Activated naive CD8-positive, alpha-beta T cell treated with anti-CD3 and anti-CD28 coated beads, Interleukin-2, amount 50 U/mL, for 24 hours (primary cell): ENCODE results near the gene GPR176.

ENCODE experiments used
- ATAC-seq: fragments of 150-1000 bp; cut with Tn5 transposase; one replicate; pipeline ENCODE4 v1.10.0; 2021
- DNase-seq: peaks from one replicate; pipeline ENCODE4 v3.0.0; 2021
- H3K27ac Mint-ChIP-seq: one replicate; pipeline ENCODE4 v1.8.0; 2021; ENCODE audit warnings: mild to moderate bottlenecking, mixed read lengths
- H3K27me3 Mint-ChIP-seq: one replicate; pipeline ENCODE4 v1.8.0; 2021; ENCODE audit warnings: mixed read lengths
- H3K36me3 Mint-ChIP-seq: one replicate; pipeline ENCODE4 v1.8.0; 2021; ENCODE audit warnings: low read depth, mixed read lengths
- H3K4me1 Mint-ChIP-seq: one replicate; pipeline ENCODE4 v1.8.0; 2021; ENCODE audit warnings: mixed read lengths
- H3K4me3 Mint-ChIP-seq: one replicate; pipeline ENCODE4 v1.8.0; 2021; ENCODE audit warnings: mild to moderate bottlenecking, moderate library complexity, mixed read lengths
- H3K9me3 Mint-ChIP-seq: one replicate; pipeline ENCODE4 v1.8.0; 2021; ENCODE audit warnings: mixed read lengths

Gene GPR176

DNA sequence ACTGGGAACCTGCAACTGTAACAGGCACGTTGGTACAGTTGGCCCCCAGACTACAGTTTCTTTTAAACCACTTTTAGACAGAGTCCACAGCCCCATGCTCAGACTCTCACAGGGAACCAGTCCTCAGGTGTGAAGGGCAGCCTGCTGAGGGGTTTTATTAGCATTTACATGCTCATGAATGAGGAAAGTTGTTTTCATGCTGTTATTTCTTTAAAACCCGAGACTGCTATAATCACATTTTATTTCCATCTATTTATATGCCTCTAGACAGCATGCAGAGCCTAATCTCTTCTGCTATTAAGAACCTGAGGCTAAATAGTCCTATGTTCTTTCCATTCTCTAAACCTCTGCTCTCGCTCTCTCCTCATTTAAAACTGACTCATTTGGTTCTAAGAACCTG is 111.2 kb downstream of the GPR176 start:
- Mint-ChIP-seq H3K4me3 (no peak overlapping the region), H3K27ac (no peak overlapping the region), H3K27me3 (peaks cover 9% of the 10 kb centered on the region), H3K9me3 (no peaks in the 10 kb centered on the region), H3K36me3 (no peaks in the 10 kb centered on the region), H3K4me1 (no peaks in the 10 kb centered on the region)
- ATAC-seq (no peak), DNase-seq (no peak)

DNA sequence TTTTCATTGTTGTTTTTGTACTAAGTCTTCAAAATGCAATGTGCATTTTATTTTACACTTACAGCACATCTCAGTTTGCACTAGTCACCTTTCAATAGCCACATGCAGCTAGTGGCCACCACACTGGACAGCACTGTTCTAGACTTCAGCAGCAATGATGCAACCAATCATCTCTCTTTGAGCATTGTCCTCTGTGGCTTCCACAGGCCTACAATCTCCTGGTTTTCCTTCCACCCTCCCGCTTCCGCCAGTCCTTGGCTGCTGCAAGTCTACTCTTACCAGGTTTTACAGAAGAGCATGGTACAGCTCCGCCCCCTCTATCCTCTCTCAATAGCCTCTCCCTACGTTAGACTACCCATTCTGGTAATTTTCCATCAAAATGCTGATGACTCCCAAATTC is 112.3 kb downstream of the GPR176 start:
- no peaks in the 10 kb centered on the region for H3K9me3 Mint-ChIP-seq
- H3K36me3 Mint-ChIP-seq, result no peaks in the 10 kb centered on the region
- peaks cover 9% of the 10 kb centered on the region for H3K27me3 Mint-ChIP-seq
- H3K4me1 Mint-ChIP-seq, result no peaks in the 10 kb centered on the region
- ATAC-seq (no peak), DNase-seq (no peak)
- H3K27ac Mint-ChIP-seq, result no peak overlapping the region
- H3K4me3 Mint-ChIP-seq, result no peak overlapping the region

DNA sequence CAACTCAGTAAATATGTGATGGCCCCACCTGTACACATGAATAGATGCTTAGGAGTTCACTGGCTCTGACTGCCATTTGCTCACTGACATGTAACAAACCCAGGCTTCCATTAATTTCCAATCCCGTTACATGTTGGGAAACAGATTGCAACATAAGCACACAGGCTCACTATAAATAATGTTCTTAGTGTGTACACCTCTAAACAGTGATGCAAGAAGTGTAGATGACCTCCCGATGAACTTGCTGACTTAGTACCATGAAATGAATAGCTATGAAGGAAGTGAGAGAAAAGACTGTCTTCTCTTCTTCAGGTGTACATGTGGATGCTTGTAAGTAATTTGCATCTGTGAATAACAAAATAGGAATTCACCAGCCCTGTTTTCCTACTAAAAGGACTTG is 116.0 kb downstream of the GPR176 start:
- H3K36me3 Mint-ChIP-seq, result no peaks in the 10 kb centered on the region
- no peaks in the 10 kb centered on the region for H3K4me1 Mint-ChIP-seq
- H3K27me3 Mint-ChIP-seq, result peaks cover 11% of the 10 kb centered on the region
- ATAC-seq, result no peak
- DNase-seq, result no peak
- H3K9me3 Mint-ChIP-seq, result no peaks in the 10 kb centered on the region
- no peak overlapping the region for H3K27ac Mint-ChIP-seq
- H3K4me3 Mint-ChIP-seq, result no peak overlapping the region

DNA sequence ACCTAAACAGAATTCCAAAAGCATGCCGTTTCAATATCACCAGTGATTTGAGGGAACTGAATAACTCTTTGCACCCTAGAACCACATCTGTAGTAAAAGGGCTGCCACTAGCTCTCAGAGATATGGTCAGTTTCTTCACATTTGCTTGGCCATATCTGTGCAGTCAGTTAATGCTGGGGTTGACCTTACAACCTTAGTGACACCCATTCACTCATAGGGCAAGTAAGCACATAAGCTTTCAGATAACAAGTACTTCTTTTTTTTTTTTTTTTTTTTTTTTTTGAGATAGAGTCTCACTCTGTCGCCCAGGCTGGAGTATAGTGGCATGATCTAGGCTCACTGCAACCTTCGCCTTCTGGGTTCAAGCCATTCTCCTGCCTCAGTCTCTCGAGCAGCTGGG is 117.0 kb downstream of the GPR176 start:
- no peaks in the 10 kb centered on the region for H3K36me3 Mint-ChIP-seq
- no peak for ATAC-seq
- H3K27me3 Mint-ChIP-seq, result peaks cover 8% of the 10 kb centered on the region
- H3K27ac Mint-ChIP-seq, result no peak overlapping the region
- no peak for DNase-seq
- no peaks in the 10 kb centered on the region for H3K4me1 Mint-ChIP-seq
- no peak overlapping the region for H3K4me3 Mint-ChIP-seq
- no peaks in the 10 kb centered on the region for H3K9me3 Mint-ChIP-seq

DNA sequence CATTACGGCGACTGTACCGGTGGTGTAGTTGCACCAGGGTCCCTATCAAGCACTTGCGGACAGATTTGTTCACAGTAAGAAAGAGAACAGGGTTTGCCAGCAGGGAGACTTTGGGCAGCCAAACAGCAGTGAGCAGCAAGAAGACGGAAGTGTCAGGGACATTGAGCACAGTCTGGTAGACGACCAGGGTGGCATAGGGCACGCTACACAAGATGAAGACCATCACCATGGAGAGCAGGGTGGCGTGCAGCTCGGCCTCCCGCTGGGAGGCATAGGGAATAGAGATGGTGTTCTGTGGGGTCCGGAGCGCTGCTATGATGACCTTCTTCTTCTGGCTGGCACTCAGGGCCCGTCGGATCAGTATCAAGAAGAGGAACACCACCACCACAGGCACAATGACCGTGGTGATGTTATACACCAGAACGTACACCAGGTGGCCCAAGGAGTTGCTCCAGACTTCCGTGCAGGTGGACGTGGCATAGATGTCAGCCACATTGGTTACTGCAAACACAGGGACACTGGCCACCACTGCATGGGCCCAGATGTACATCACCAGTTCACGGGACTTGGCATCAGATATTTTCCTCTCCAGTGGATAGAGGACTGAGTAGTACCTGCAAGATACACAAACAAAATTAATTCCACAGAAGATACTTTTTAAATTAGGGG is 118.3 kb downstream of the GPR176 start:
- H3K27me3 Mint-ChIP-seq, result peaks cover 5% of the 10 kb centered on the region
- H3K9me3 Mint-ChIP-seq, result no peaks in the 10 kb centered on the region
- ATAC-seq (no peak), DNase-seq (no peak)
- no peaks in the 10 kb centered on the region for H3K36me3 Mint-ChIP-seq
- H3K27ac Mint-ChIP-seq, result no peak overlapping the region
- H3K4me1 Mint-ChIP-seq, result no peaks in the 10 kb centered on the region
- H3K4me3 Mint-ChIP-seq, result no peak overlapping the region

DNA sequence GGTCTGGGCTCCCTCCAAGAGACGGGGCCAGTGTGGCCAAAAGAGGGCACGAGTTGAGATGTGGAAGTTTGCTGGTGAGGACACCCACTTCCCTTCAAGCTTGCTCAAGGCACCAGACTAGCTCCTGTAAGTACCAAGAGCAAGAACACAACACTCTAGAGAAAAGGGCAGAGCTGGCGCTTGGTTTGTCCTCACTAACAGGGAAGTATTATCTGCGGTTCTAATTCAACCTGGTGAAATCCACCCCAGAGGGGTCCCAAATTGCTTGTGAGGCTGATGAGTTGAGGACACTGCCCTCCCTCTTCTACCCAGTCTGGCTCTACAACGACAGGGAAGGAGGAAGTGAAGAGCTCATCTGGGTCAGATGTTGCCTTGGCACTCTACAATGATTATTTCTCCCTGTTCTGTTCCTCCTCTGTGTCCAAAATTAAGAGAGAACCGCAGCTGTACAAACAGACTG is 120.5 kb downstream of the GPR176 start:
- Mint-ChIP-seq H3K36me3 (no peaks in the 10 kb centered on the region), H3K4me3 (no peak overlapping the region), H3K27me3 (peaks cover 14% of the 10 kb centered on the region), H3K9me3 (no peaks in the 10 kb centered on the region), H3K4me1 (no peaks in the 10 kb centered on the region), H3K27ac (no peak overlapping the region)
- DNase-seq (no peak), ATAC-seq (no peak)

DNA sequence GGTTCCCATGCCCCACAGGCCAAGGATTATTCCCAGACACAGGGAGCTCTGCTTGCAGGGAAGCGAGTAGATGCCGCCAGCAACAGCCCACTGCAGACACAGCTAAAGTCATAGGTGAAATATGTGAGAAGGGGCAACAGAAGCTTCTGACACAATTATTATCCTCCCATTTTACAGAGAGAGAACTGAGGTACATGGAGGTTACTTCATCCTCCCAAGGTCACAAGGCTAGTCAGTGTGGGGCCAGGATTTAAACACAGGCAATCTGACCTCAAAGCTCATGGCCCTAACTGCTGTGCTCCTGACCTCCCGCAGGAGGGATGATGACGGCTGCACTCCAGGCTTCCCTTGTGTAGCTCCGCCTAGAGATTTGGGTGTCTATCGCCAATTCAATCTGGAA is 121.7 kb downstream of the GPR176 start:
- H3K9me3 Mint-ChIP-seq, result no peaks in the 10 kb centered on the region
- H3K36me3 Mint-ChIP-seq, result no peaks in the 10 kb centered on the region
- no peaks in the 10 kb centered on the region for H3K4me1 Mint-ChIP-seq
- H3K27me3 Mint-ChIP-seq, result peaks cover 18% of the 10 kb centered on the region
- no peak overlapping the region for H3K27ac Mint-ChIP-seq
- ATAC-seq, result no peak
- no peak overlapping the region for H3K4me3 Mint-ChIP-seq
- DNase-seq, result no peak

DNA sequence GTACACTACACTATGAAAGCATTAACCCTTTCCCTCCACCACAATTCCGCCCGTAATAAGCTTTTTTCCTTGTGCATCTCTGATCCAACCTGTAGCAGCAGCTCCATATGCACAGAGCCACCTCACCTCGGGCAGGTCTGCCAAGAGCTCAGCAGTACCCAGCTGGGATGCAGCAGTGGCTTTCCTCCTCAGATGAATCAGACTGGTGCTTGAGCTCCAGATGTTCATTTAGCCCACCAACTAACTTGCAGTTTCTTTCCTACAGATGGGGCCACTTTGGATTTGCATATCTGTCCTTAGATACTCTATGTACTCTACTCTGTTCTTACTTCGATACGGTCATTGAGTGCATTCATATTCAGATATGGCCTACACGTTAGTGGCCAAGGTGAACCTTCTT is 122.7 kb downstream of the GPR176 start:
- ATAC-seq, result no peak
- Mint-ChIP-seq H3K27ac (no peak overlapping the region), H3K27me3 (peaks cover 18% of the 10 kb centered on the region), H3K9me3 (no peaks in the 10 kb centered on the region), H3K4me3 (no peak overlapping the region), H3K4me1 (no peaks in the 10 kb centered on the region), H3K36me3 (no peaks in the 10 kb centered on the region)
- no peak for DNase-seq

DNA sequence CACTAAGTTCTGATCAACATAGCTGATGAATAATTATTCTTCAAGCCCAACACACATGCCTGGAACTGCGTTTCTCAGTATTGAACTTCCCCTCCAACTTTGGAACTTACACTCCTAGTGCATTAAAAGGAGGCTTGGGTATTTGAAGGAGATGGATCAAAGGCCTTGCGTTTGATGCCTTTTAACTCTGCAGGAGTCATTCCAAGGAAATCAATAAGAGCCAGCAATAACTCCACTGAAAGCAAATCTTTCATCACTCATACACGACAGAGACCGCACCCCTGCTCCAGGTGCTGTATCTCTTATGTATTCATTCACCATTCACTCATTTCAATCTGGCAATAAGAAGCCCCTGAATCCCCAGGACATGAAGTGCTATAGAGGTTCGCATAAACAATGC is 123.5 kb downstream of the GPR176 start:
- peaks cover 17% of the 10 kb centered on the region for H3K27me3 Mint-ChIP-seq
- ATAC-seq (no peak), DNase-seq (no peak)
- no peak overlapping the region for H3K4me3 Mint-ChIP-seq
- no peak overlapping the region for H3K27ac Mint-ChIP-seq
- H3K36me3 Mint-ChIP-seq, result no peaks in the 10 kb centered on the region
- no peaks in the 10 kb centered on the region for H3K4me1 Mint-ChIP-seq
- H3K9me3 Mint-ChIP-seq, result no peaks in the 10 kb centered on the region

DNA sequence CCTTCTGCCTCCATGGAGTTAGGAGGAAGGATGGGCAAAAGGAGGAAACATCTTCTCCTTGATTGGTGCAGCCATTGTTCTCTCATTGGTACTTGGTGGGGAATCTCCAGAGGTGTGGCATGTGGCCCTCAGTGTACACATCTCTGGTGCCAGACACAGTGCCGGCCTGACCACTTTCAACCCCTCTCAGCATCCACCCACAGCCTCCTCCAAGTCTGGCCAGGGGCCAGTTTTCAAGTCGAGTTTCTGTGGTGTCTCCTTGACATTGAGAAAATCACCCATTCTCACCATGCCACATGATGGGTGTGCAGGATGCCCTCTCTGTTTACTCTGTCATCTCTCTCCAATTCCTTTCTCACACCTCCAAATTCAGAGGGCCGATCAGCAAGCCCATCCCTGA is 124.6 kb downstream of the GPR176 start:
- Mint-ChIP-seq H3K36me3 (no peaks in the 10 kb centered on the region), H3K27ac (no peak overlapping the region), H3K4me3 (no peak overlapping the region), H3K27me3 (peaks cover 15% of the 10 kb centered on the region), H3K4me1 (no peaks in the 10 kb centered on the region), H3K9me3 (no peaks in the 10 kb centered on the region)
- ATAC-seq (no peak), DNase-seq (no peak)

DNA sequence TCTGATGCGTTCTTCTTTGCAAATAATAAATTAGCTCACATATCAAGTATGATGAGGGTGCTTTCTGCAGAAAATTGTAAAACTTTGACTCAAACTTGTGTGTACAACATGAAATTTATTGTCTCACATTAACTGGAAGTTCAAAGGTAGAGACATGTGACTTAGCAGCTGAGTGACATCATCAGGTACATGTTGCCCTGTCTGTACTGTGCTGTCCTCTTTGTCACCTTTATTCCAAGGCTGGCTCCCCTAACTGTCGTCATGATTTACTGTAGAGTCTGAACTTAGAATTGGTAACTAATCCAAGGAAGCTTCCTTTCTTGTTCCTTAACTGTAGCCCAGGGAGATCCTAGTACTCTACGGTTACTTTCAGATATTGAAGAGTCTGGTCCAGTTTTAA is 125.1 kb downstream of the GPR176 start:
- Mint-ChIP-seq H3K27ac (no peak overlapping the region), H3K4me1 (no peaks in the 10 kb centered on the region), H3K36me3 (no peaks in the 10 kb centered on the region), H3K9me3 (no peaks in the 10 kb centered on the region), H3K4me3 (no peak overlapping the region), H3K27me3 (peaks cover 15% of the 10 kb centered on the region)
- ATAC-seq (no peak), DNase-seq (no peak)

DNA sequence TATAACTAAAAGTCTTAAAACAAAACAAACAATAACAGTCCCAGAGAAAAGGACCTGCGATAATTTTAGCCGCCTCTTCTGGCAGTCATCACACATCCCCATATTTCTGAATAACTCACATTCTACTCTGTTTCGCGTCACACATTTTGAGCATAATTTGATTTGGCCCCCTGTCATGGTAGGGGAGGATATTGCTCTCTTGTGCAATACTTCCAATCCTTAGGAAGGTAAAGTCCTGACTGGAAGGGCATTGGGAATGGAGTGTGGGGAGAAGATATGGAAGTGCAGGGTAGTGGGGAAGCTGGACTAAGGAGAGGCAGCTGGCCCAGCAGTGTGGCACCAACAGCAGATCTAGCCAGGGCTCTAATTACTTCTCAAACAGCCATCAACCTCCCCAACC is 126.1 kb downstream of the GPR176 start:
- H3K4me3 Mint-ChIP-seq, result no peak overlapping the region
- H3K9me3 Mint-ChIP-seq, result no peaks in the 10 kb centered on the region
- H3K27me3 Mint-ChIP-seq, result peaks cover 15% of the 10 kb centered on the region

DNA sequence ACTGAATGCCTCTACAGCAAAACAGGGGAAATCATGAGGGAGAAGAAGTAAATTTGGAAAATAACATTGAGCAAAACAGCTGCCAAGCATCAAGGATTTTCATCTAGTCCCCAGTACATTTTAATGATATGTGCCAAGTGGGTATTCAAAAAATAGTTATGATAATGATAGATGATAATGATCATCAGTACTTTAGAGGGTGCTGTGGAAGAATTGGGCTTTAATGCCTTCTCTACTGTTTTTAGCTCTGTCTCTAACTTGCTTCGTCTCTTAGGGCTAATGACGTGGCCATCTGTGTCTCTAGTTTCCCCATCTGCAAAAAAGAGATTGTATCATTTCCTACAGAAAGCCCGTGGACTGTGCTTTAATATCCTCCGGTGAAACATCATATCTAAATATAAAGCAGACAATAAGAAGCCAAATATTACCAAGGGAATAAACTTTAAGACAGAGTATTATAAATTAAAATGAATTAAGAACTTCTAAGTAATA is 127.2 kb downstream of the GPR176 start:
- Mint-ChIP-seq H3K27ac (no peak overlapping the region), H3K9me3 (no peaks in the 10 kb centered on the region), H3K4me3 (no peak overlapping the region), H3K4me1 (peaks cover 9% of the 10 kb centered on the region), H3K36me3 (no peaks in the 10 kb centered on the region), H3K27me3 (peaks cover 12% of the 10 kb centered on the region)
- no peak for ATAC-seq
- no peak for DNase-seq

More for the DNA sequence above, 126.1 kb downstream of the GPR176 start:
- no peak overlapping the region for H3K27ac Mint-ChIP-seq
- no peak for DNase-seq
- H3K36me3 Mint-ChIP-seq, result no peaks in the 10 kb centered on the region
- no peaks in the 10 kb centered on the region for H3K4me1 Mint-ChIP-seq
- ATAC-seq, result no peak

DNA sequence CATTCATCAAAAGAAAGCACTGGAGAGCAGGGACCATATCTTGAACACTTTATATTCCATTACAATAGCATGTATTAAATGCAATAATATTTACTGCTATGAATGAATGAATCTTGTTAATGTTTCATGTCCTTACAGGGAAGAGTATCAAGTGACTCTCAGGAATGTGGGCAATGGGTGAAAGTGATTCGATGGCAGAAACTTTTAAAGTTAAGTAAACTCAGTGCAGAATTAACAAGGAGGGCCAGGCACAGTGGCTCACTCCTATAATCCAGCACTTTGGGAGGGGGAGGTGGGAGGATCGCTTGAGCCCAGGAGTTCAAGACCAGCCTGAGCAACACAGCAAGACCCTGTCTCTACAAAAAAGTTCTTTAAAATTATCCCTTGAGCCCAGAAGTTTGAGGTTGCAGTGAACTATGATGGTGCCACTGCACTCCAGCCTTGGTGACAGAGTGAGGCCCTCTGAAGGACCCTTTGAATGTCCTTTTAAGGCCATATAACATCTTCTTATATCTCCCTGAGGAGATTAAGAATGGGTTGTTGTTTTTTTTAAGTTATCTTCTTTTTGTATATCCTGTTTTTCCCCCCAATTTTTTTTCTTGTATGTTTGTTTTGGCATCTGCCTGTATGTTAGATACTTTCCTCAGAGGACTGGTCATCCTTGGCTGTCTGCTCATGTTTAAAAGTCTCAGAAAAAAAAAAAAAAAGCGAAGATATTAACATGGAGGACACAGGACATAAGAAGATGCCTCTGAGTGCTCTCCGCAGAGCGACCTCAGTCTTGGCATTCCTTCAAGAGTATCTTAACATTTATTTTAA is 127.8 kb downstream of the GPR176 start:
- Mint-ChIP-seq H3K27me3 (peaks cover 12% of the 10 kb centered on the region), H3K27ac (no peak overlapping the region), H3K9me3 (no peaks in the 10 kb centered on the region), H3K4me3 (no peak overlapping the region), H3K4me1 (peaks cover 16% of the 10 kb centered on the region), H3K36me3 (no peaks in the 10 kb centered on the region)
- DNase-seq, result no peak
- ATAC-seq, result no peak

DNA sequence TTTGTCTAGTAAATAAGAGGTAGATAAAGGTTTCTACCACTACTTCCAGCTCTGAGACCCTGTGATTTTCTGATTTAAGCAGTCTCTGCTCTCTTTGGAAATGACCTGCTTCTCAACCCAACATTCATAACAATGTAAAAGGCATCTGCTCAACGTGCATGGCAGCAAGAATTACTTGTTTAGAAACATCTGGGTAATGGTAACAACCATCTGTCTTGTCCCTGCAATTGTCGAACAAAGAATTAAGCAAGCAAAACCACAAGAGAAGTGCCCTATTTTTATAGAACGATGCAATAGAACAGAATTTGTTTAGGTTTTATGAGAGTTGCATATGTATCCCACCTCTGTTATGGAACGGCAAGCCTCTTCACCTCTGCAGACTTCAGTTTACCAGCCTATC is 130.3 kb downstream of the GPR176 start:
- DNase-seq (no peak), ATAC-seq (no peak)
- H3K27me3 Mint-ChIP-seq, result peaks cover 4% of the 10 kb centered on the region
- H3K27ac Mint-ChIP-seq, result no peak overlapping the region
- no peak overlapping the region for H3K4me3 Mint-ChIP-seq
- peaks cover 33% of the 10 kb centered on the region for H3K4me1 Mint-ChIP-seq
- H3K9me3 Mint-ChIP-seq, result no peaks in the 10 kb centered on the region
- no peaks in the 10 kb centered on the region for H3K36me3 Mint-ChIP-seq
